Endothelial cell of umbilical vein (primary cell): Measurements from ENCODE around the gene PRRX2. TPM values are rescaled to one million over a fixed set of nuclear protein-coding genes. Genes with fewer than 3 reads are reported as not detected.

Experiments used
- BruUV-seq: library from RNA; stranded (reverse); fragments of 400-500 nt; replicated peaks from 2 replicates; lab custom pipeline; 2021; lab: Mats Ljungman, UMichigan
- CTCF ChIA-PET: fragments of 300-600, 350-600 bp; sonication (Branson Sonifier 250); formaldehyde crosslinking; loops from one replicate; lab custom pipeline; 2021; ENCODE audit warnings: antibody characterized with exemption, inconsistent platforms; lab: Charles Lee
- POLR2A ChIA-PET: fragments of 300-600, 350-600 bp; sonication (Branson Sonifier 250); formaldehyde crosslinking; loops from one replicate; lab custom pipeline; 2021; ENCODE audit warnings: antibody characterized with exemption, inconsistent platforms; lab: Charles Lee
- DNase-seq: peaks from one replicate; pipeline ENCODE4 v3.0.0-alpha.2; 2011; ENCODE audit warnings: low read depth, low spot score
- FAIRE-seq: peaks from 2 replicates; lab custom pipeline; 2011; peaks lifted over from hg19 to GRCh38; lab: Jason Lieb, UNC
- H2AFZ ChIP-seq: 2 replicates; pipeline ENCODE4 v1.6.0; 2012; ENCODE audit warnings: low read depth, low read length, control low read depth, inconsistent platforms
- H3K27ac ChIP-seq: 2 replicates; pipeline ENCODE4 v1.5.1; 2011; ENCODE audit warnings: low read depth, mild to moderate bottlenecking, control low read depth, low read length, moderate library complexity; ENCODE audit not compliant: insufficient read depth
- H3K27me3 ChIP-seq, 2 experiments: 2 replicates each; pipeline versions ENCODE4 v1.6.0 to v1.6.1; 2011; ENCODE audit warnings: low read length in 2 of 2, mixed read lengths in 1 of 2; ENCODE audit not compliant: control insufficient read depth in 2 of 2, insufficient read depth in 2 of 2
- H3K36me3 ChIP-seq, 2 experiments: 2 replicates in 1 of 2; 3 replicates in 1 of 2; pipeline ENCODE4 v1.5.1; 2011; ENCODE audit warnings: low read length in 2 of 2, mild to moderate bottlenecking in 1 of 2, moderate library complexity in 1 of 2; ENCODE audit not compliant: control insufficient read depth in 2 of 2, insufficient read depth in 2 of 2; ENCODE audit errors: extremely low read depth in 1 of 2
- H3K4me1 ChIP-seq: 3 replicates; pipeline ENCODE4 v1.5.1; 2011; ENCODE audit warnings: mild to moderate bottlenecking, low read length; ENCODE audit not compliant: control insufficient read depth, insufficient read depth; ENCODE audit errors: extremely low read depth
- H3K4me2 ChIP-seq: 2 replicates; pipeline ENCODE4 v1.6.1; 2011; ENCODE audit warnings: low read length, control low read depth, mixed read lengths; ENCODE audit not compliant: insufficient read depth
- H3K4me3 ChIP-seq, 3 experiments: fragments of 200-600 bp in 1 of 3; sonication (generic), shearing (Covaris generic) in 1 of 3; replicated peaks in 1 of 3; 2 replicates each; pipeline ENCODE4 v1.5.1; 2011 to 2016; ENCODE audit warnings: control low read depth in 3 of 3, low read length in 3 of 3, mild to moderate bottlenecking in 2 of 3, inconsistent platforms in 1 of 3, low read depth in 1 of 3, moderate library complexity in 1 of 3; ENCODE audit not compliant: insufficient read depth in 1 of 3
- H3K79me2 ChIP-seq: 2 replicates; pipeline ENCODE4 v1.6.0; 2012; ENCODE audit warnings: low read length, inconsistent platforms; ENCODE audit not compliant: control insufficient read depth, insufficient read depth
- H3K9ac ChIP-seq: replicated peaks from 2 replicates; pipeline ENCODE3; 2011; ENCODE audit warnings: low read length, control low read depth; ENCODE audit not compliant: insufficient read depth; ENCODE audit errors: extremely low read depth
- H3K9me1 ChIP-seq: replicated peaks from 3 replicates; pipeline ENCODE4 v1.6.0; 2011; ENCODE audit warnings: mild to moderate bottlenecking, low read length; ENCODE audit not compliant: control insufficient read depth, insufficient read depth; ENCODE audit errors: extremely low read depth
- H3K9me3 ChIP-seq: replicated peaks from 2 replicates; pipeline ENCODE4 v1.5.1; 2012; ENCODE audit warnings: low read length, inconsistent platforms; ENCODE audit not compliant: control insufficient read depth, insufficient read depth
- H4K20me1 ChIP-seq: replicated peaks from 2 replicates; pipeline ENCODE3; 2011; ENCODE audit warnings: mild to moderate bottlenecking, low read length; ENCODE audit not compliant: control insufficient read depth, insufficient read depth; ENCODE audit errors: extremely low read depth
- EZH2 ChIP-seq: IDR thresholded peaks from 2 replicates; pipeline ENCODE4 v1.6.1; 2012; ENCODE audit warnings: borderline replicate concordance, low read depth, mild to moderate bottlenecking, moderate library complexity, low read length, inconsistent platforms; ENCODE audit not compliant: severe bottlenecking
- FOS ChIP-seq: IDR thresholded peaks from 2 replicates; pipeline ENCODE4 v1.6.1; 2011; ENCODE audit warnings: mild to moderate bottlenecking, low read length, moderate library complexity, borderline replicate concordance; ENCODE audit not compliant: insufficient read depth
- JUN ChIP-seq: IDR thresholded peaks from 2 replicates; pipeline ENCODE4 v1.6.1; 2011; ENCODE audit warnings: borderline replicate concordance, low read depth; ENCODE audit not compliant: insufficient read length, insufficient read depth
- POLR2A ChIP-seq: IDR thresholded peaks from 2 replicates; pipeline ENCODE4 v1.6.1; 2012; ENCODE audit warnings: low read depth, mild to moderate bottlenecking, control low read depth, low read length
- dilution Hi-C: fragments of 300-500 bp; cut with MboI; formaldehyde crosslinking; loops from one replicate; pipeline ENCODE4 v1.15.0; 2019; ENCODE audit warnings: low sequenced_read_pairs; ENCODE audit not compliant: extremely low pct_ligation_motif_present
- intact Hi-C: fragments of 100-400 bp; cut with micrococcal nuclease; formaldehyde crosslinking; loops from one replicate; pipeline ENCODE4 v1.10.0; 2022
- polyA plus RNA-seq, 4 experiments: library from polyadenylated mRNA; depleted of rRNA in 3 of 4; stranded (reverse) in 3 of 4; unstranded in 1 of 4; fragments of >200 nt; gene quantifications; 2 replicates each; pipeline versions ENCODE4 v1.2.1 to v1.2.3, GENCODE V29; 2011 to 2012; ENCODE audit warnings: missing spikeins in 1 of 4
- total RNA-seq: library from RNA; stranded (reverse); gene quantifications from 2 replicates; pipeline ENCODE4 v1.2.3, GENCODE V29; 2021

The PRRX2 gene
- total and polyA plus RNA-seq, 2 donors (not counting 3 experiments of a cell fraction or from before 2014, with no cell fraction given) = 0.19 to 0.77 TPM

- DNase-seq (no peak), FAIRE-seq (no peak)
- H4K20me1 ChIP-seq = no peaks in the 10 kb centered on the region
- H2AFZ ChIP-seq = peak within 1 kb of the TSS; percentile 9
- H3K9ac ChIP-seq = peak within 1 kb of the TSS; percentile 20
- no peaks in the 10 kb centered on the region for H3K79me2 ChIP-seq
- dilution Hi-C loops = no loop called here
- intact Hi-C loops = no loop called here
- H3K4me3 ChIP-seq = peak within 1 kb of the TSS in 2 of 3 experiments; percentile 15 to 25
- H3K4me2 ChIP-seq = peak within 1 kb of the TSS; percentile 51
- peaks cover 0 to 6% of the 10 kb centered on the region in 2 experiments for H3K27me3 ChIP-seq
- H3K27ac ChIP-seq = no peak within 1 kb of the TSS
- no peak for TF ChIP-seq FOS
- peak; percentile 13 for TF ChIP-seq EZH2
- no peak for TF ChIP-seq POLR2A
- TF ChIP-seq JUN = no peak
- H3K9me3 ChIP-seq = no peaks in the 10 kb centered on the region
- no peaks in the 10 kb centered on the region for H3K9me1 ChIP-seq
- H3K4me1 ChIP-seq = no peaks in the 10 kb centered on the region
- ChIA-PET CTCF (interaction anchor here (1.0 to 7.5 kb wide), 8 partner anchors 9 to 490 kb away, joined by 3 to 232 read pairs (median 10); no protein-coding TSS in a partner anchor), POLR2A (interaction anchor here (1.2 kb wide), 1 partner anchor 443 kb away, joined by 3 read pairs; the partner anchor contains the start of gene IER5L)
- H3K36me3 ChIP-seq = no peaks in the 10 kb centered on the region
- BruUV-seq = no TSS peak
Measured at GRCh38 chr9:129620669-129621295, 44.7 kb upstream of the PRRX2 start, which contains the start of gene C9orf50. TSS of gene C9orf50 (minus strand) at chr9:129621101. CDS start at chr9:129620574, 527 bp downstream.

GRCh38 chr9:129623331-129623730 lies 42.1 kb upstream of the PRRX2 start:
- no peak for TF ChIP-seq EZH2
- no peak for TF ChIP-seq FOS

More at GRCh38 chr9:129623331-129623730, 42.1 kb upstream of the PRRX2 start:
- H2AFZ ChIP-seq = no peak overlapping the region
- DNase-seq = no peak
- no peaks in the 10 kb centered on the region for H3K36me3 ChIP-seq
- H4K20me1 ChIP-seq = no peaks in the 10 kb centered on the region
- BruUV-seq = no TSS peak
- peaks cover 16% of the 10 kb centered on the region for H3K4me1 ChIP-seq
- H3K4me2 ChIP-seq = no peak overlapping the region
- H3K4me3 ChIP-seq = no peak overlapping the region
- peaks cover 21% of the 10 kb centered on the region for H3K79me2 ChIP-seq
- dilution Hi-C loops = no loop called here
- no peaks in the 10 kb centered on the region for H3K9me3 ChIP-seq
- no peak overlapping the region for H3K9ac ChIP-seq
- POLR2A ChIA-PET = interaction anchor here (0.7 kb wide), 1 partner anchor 510 kb away, joined by 7 read pairs; no protein-coding TSS in a partner anchor
- intact Hi-C loops = no loop called here
- H3K27ac ChIP-seq = no peak overlapping the region
- peaks cover 0 to 6% of the 10 kb centered on the region in 2 experiments for H3K27me3 ChIP-seq
- no peak for FAIRE-seq
- H3K9me1 ChIP-seq = no peaks in the 10 kb centered on the region
- CTCF ChIA-PET = interaction anchor here (1.2 to 7.5 kb wide), 9 partner anchors 9 to 511 kb away, joined by 3 to 232 read pairs (median 27); partner anchors contain the start of genes CRAT and PTPA
